ENCODE data around the gene HDHD5. TPM values are rescaled to one million over a fixed set of nuclear protein-coding genes. Genes with fewer than 3 reads are reported as not detected.

HDHD5 gene
- total and polyA plus RNA-seq, 4 donors: 16.7 to 49.2 (median 27.8) TPM

- Histone ChIP-seq H3K4me3 (no peak overlapping the region), H3K4me1 (ENCODE audit: control insufficient read depth in 5 of 5, insufficient read depth in 5 of 5, low read length in 5 of 5) (peaks cover 0 to 21% (median 4%) of the 10 kb centered on the region in 5 donors), H3K9me3 (ENCODE audit: control insufficient read depth in 4 of 4, insufficient read depth in 3 of 4, low read length in 3 of 4) (peaks cover 0 to 6% (median 0%) of the 10 kb centered on the region in 4 donors), H3K9ac (ENCODE audit: insufficient read depth in 1 of 2, low read length in 2 of 2) (no peak overlapping the region), H3K36me3 (ENCODE audit: control insufficient read depth in 4 of 4, insufficient read depth in 4 of 4, low read length in 4 of 4) (no peaks in the 10 kb centered on the region), H3K27ac (ENCODE audit: low read depth in 1 of 2, low read length in 1 of 2) (no peak overlapping the region), H3K27me3 (ENCODE audit: control insufficient read depth in 3 of 3, insufficient read depth in 3 of 3, low read length in 2 of 3) (peaks cover 4 to 23% (median 17%) of the 10 kb centered on the region in 3 donors)
- TF ChIP-seq, protein P1, sequence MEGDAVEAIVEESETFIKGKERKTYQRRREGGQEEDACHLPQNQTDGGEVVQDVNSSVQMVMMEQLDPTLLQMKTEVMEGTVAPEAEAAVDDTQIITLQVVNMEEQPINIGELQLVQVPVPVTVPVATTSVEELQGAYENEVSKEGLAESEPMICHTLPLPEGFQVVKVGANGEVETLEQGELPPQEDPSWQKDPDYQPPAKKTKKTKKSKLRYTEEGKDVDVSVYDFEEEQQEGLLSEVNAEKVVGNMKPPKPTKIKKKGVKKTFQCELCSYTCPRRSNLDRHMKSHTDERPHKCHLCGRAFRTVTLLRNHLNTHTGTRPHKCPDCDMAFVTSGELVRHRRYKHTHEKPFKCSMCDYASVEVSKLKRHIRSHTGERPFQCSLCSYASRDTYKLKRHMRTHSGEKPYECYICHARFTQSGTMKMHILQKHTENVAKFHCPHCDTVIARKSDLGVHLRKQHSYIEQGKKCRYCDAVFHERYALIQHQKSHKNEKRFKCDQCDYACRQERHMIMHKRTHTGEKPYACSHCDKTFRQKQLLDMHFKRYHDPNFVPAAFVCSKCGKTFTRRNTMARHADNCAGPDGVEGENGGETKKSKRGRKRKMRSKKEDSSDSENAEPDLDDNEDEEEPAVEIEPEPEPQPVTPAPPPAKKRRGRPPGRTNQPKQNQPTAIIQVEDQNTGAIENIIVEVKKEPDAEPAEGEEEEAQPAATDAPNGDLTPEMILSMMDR (IDR thresholded peaks at IDR 0.05; ENCODE audit: control extremely low read depth, extremely low read depth): no peak
- WGBS, 2 donors: 29% methylated on average over 63 of the region's 63 CpGs
- DNase-seq: no peak
- no peak for ATAC-seq (ENCODE audit: insufficient read depth, low FRiP score)
These were observed 39.4 kb downstream of the HDHD5 start for GRCh38 chr22:17119481-17120202.

GRCh38 chr22:17118342-17118741 lies 40.7 kb downstream of the HDHD5 start:
- DNase-seq (no peak), ATAC-seq (ENCODE audit: insufficient read depth, low FRiP score) (no peak)
- no peak overlapping the region for H3K9ac ChIP-seq (ENCODE audit: insufficient read depth in 1 of 2, low read length in 2 of 2)
- WGBS, 2 donors: 42 to 64% methylated on average over 4 of the region's 4 CpGs
- no peaks in the 10 kb centered on the region for H3K36me3 ChIP-seq (ENCODE audit: control insufficient read depth in 4 of 4, insufficient read depth in 4 of 4, low read length in 4 of 4)
- H3K27ac ChIP-seq (ENCODE audit: low read depth in 1 of 2, low read length in 1 of 2): no peak overlapping the region
- peaks cover 0 to 6% (median 0%) of the 10 kb centered on the region in 4 donors for H3K9me3 ChIP-seq (ENCODE audit: control insufficient read depth in 4 of 4, insufficient read depth in 3 of 4, low read length in 3 of 4)
- peaks cover 4 to 23% (median 17%) of the 10 kb centered on the region in 3 donors for H3K27me3 ChIP-seq (ENCODE audit: control insufficient read depth in 3 of 3, insufficient read depth in 3 of 3, low read length in 2 of 3)
- TF ChIP-seq, protein P1 (IDR thresholded peaks at IDR 0.05; ENCODE audit: control extremely low read depth, extremely low read depth): no peak
- H3K4me1 ChIP-seq (ENCODE audit: control insufficient read depth in 5 of 5, insufficient read depth in 5 of 5, low read length in 5 of 5): peaks cover 0 to 21% (median 4%) of the 10 kb centered on the region in 5 donors
- no peak overlapping the region for H3K4me3 ChIP-seq

DNA sequence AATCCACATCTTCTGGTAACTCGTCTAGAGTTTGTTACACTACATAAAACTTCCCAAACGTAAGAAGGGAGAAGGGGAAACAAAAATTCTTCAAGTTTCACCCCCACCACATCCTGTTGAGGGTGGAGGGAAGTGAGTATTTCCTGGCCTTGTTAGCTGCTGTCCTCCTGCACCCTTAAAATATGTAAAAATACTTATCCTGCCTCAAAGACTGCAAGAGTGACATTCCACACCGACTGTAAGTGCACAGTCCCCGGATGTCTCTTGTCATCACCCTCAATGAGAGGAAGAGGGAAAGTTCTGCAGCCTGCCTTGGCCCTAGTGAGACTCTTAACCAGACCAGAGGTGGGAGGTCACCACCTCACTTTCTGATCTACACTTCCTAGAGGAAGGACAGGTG lies 41.2 kb downstream of the HDHD5 start:
- DNase-seq: no peak
- ATAC-seq (ENCODE audit: insufficient read depth, low FRiP score): no peak
- H3K9ac ChIP-seq (ENCODE audit: insufficient read depth in 1 of 2, low read length in 2 of 2): no peak overlapping the region
- peaks cover 0 to 6% (median 0%) of the 10 kb centered on the region in 4 donors for H3K9me3 ChIP-seq (ENCODE audit: control insufficient read depth in 4 of 4, insufficient read depth in 3 of 4, low read length in 3 of 4)
- no peak overlapping the region for H3K27ac ChIP-seq (ENCODE audit: low read depth in 1 of 2, low read length in 1 of 2)
- no peak overlapping the region for H3K4me3 ChIP-seq
- peaks cover 4 to 23% (median 17%) of the 10 kb centered on the region in 3 donors for H3K27me3 ChIP-seq (ENCODE audit: control insufficient read depth in 3 of 3, insufficient read depth in 3 of 3, low read length in 2 of 3)
- peaks cover 0 to 21% (median 4%) of the 10 kb centered on the region in 5 donors for H3K4me1 ChIP-seq (ENCODE audit: control insufficient read depth in 5 of 5, insufficient read depth in 5 of 5, low read length in 5 of 5)
- TF ChIP-seq, protein P1 (IDR thresholded peaks at IDR 0.05; ENCODE audit: control extremely low read depth, extremely low read depth): no peak
- H3K36me3 ChIP-seq (ENCODE audit: control insufficient read depth in 4 of 4, insufficient read depth in 4 of 4, low read length in 4 of 4): no peaks in the 10 kb centered on the region
- 6 to 18% methylated on average over 4 of the region's 4 CpGs for WGBS, 2 donors
